Esophagus squamous epithelium (tissue), 4 donors: Measurements from ENCODE around the gene PLIN5.

ENCODE experiments used
- CTCF ChIP-seq, 6 experiments: fragments of 450-650 bp in 4 of 6; fragments of 200-600 bp in 2 of 6; sonication (generic) in 2 of 6; IDR thresholded peaks; one replicate each; pipeline ENCODE4 v1.5.1; 2016 to 2019; ENCODE audit warnings: antibody characterized with exemption in 6 of 6, mild to moderate bottlenecking in 4 of 6, moderate library complexity in 4 of 6
- POLR2A ChIP-seq, 4 donors: fragments of 450-650 bp; IDR thresholded peaks; one replicate each; pipeline ENCODE4 v1.6.1; 2017; ENCODE audit warnings: antibody characterized with exemption in 4 of 4, mild to moderate bottlenecking in 4 of 4, moderate library complexity in 3 of 4

- TF ChIP-seq CTCF (IDR thresholded peaks at IDR 0.05) (no peak), POLR2A (IDR thresholded peaks at IDR 0.05) (no peak)
These were observed 13.7 kb downstream of the PLIN5 start for GRCh38 chr19:4521170-4521887.
